HepG2 (cell line): ENCODE results near the gene HDAC8.

Experiments used
- HDAC2 ChIP-seq: sonication (generic); formaldehyde crosslinking; IDR thresholded peaks from 2 replicates; pipeline ENCODE4 v1.4.0; 2020; ENCODE audit warnings: missing genetic modification reagents
- HNRNPLL ChIP-seq: fragments of 200-400 bp; formaldehyde crosslinking; IDR thresholded peaks from 2 replicates; pipeline ENCODE4 v1.6.1; 2017; ENCODE audit warnings: mild to moderate bottlenecking, low read depth, low read length; ENCODE audit not compliant: poor library complexity, severe bottlenecking
- JUND ChIP-seq: sonication (generic); formaldehyde crosslinking; IDR thresholded peaks from 2 replicates; pipeline ENCODE4 v1.8.0; 2022; ENCODE audit warnings: mild to moderate bottlenecking, missing genetic modification reagents
- KAT8 ChIP-seq: IDR thresholded peaks from 2 replicates; pipeline ENCODE4 v1.6.1; 2016; ENCODE audit warnings: missing genetic modification reagents, missing compliant biosample characterization
- NR2C2 ChIP-seq: sonication (generic); formaldehyde crosslinking; IDR thresholded peaks from 2 replicates; pipeline ENCODE4 v1.4.0; 2020; ENCODE audit warnings: missing genetic modification reagents, mild to moderate bottlenecking, moderate library complexity, borderline replicate concordance
- SMC3 ChIP-seq: IDR thresholded peaks from 2 replicates; pipeline ENCODE4 v1.6.1; 2011; ENCODE audit warnings: low read length, improper control_type of control experiment
- STAG1 ChIP-seq: sonication (generic); formaldehyde crosslinking; IDR thresholded peaks from 2 replicates; pipeline ENCODE4 v1.4.0; 2020; ENCODE audit warnings: missing genetic modification reagents
- TCF7L2 ChIP-seq: IDR thresholded peaks from 2 replicates; pipeline ENCODE4 v1.6.1; 2011; ENCODE audit warnings: mild to moderate bottlenecking, low read depth, low read length, moderate library complexity
- TOE1 ChIP-seq: sonication (generic); formaldehyde crosslinking; IDR thresholded peaks from 2 replicates; pipeline ENCODE4 v1.4.0; 2020; ENCODE audit warnings: mild to moderate bottlenecking, missing genetic modification reagents
- ZNF670 ChIP-seq: sonication (generic); formaldehyde crosslinking; IDR thresholded peaks from 2 replicates; pipeline ENCODE4 v1.8.0; 2022; ENCODE audit warnings: mild to moderate bottlenecking, missing genetic modification reagents, borderline replicate concordance
- ZNF749 ChIP-seq: sonication (generic); formaldehyde crosslinking; IDR thresholded peaks from 2 replicates; pipeline ENCODE4 v1.8.0; 2022; ENCODE audit warnings: mild to moderate bottlenecking, missing genetic modification reagents, moderate library complexity, borderline replicate concordance
- TF ChIP-seq, protein P1 (sequence below): sonication (generic); formaldehyde crosslinking; IDR thresholded peaks from 2 replicates; pipeline ENCODE4 v1.5.1; 2020; ENCODE audit warnings: missing genetic modification reagents, mild to moderate bottlenecking, borderline replicate concordance

- TF ChIP-seq ZNF749 (CRISPR knock-in tag) (no peak), TCF7L2 (no peak), JUND (CRISPR knock-in tag) (no peak), STAG1 (CRISPR knock-in tag) (no peak), SMC3 (no peak), HNRNPLL (no peak), NR2C2 (CRISPR knock-in tag) (no peak), KAT8 (no peak), HDAC2 (CRISPR knock-in tag) (no peak), ZNF670 (CRISPR knock-in tag) (no peak), TOE1 (CRISPR knock-in tag) (no peak)
- TF ChIP-seq, protein P1, sequence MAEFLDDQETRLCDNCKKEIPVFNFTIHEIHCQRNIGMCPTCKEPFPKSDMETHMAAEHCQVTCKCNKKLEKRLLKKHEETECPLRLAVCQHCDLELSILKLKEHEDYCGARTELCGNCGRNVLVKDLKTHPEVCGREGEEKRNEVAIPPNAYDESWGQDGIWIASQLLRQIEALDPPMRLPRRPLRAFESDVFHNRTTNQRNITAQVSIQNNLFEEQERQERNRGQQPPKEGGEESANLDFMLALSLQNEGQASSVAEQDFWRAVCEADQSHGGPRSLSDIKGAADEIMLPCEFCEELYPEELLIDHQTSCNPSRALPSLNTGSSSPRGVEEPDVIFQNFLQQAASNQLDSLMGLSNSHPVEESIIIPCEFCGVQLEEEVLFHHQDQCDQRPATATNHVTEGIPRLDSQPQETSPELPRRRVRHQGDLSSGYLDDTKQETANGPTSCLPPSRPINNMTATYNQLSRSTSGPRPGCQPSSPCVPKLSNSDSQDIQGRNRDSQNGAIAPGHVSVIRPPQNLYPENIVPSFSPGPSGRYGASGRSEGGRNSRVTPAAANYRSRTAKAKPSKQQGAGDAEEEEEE (CRISPR knock-in tag), result no peak
Measured at GRCh38 chrX:72498782-72499181, 73.9 kb downstream of the HDAC8 start.
